GM19099 (cell line): ENCODE data around the gene POU2F1.
A peak's percentile ranks its signal among the peaks of the same experiment; 100 is the strongest.

Experiments used
- POLR2A ChIP-seq: IDR thresholded peaks from 3 replicates; pipeline ENCODE4 v1.6.1; 2011; ENCODE audit warnings: low read depth; ENCODE audit not compliant: insufficient read length; ENCODE audit errors: extremely low read depth

The POU2F1 gene

GRCh38 chr1:167220537-167221125, at the start of gene POU2F1:
Gene POU2F1, plus strand, starts transcription at chr1:167220886. Its CDS starts 12 bp downstream, at chr1:167220898.
- TF ChIP-seq POLR2A = peak; percentile 62

GRCh38 chr1:167171286-167171929, 49.3 kb upstream of the POU2F1 start:
- TF ChIP-seq POLR2A = no peak

- no peak for TF ChIP-seq POLR2A
These were observed 47.0 kb upstream of the POU2F1 start for GRCh38 chr1:167173516-167174184.

DNA sequence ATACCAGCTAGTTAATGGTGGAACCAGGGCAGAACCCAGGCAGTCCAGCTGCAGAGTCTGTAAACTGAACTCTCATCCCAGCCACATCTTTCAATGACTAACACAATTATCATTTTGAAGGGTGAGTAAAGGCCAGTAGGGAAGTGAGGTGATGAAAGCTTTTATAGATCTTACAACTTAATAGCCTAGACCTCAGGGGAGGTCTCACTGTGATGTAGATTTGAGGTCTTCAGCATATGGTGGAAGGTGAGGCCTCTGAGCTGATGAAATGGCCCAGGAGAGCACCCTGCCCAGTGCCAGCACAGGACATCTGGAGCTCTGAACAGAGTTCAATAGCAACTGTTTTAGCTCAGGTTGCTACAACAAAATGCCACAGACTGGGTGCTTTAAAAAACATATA, 44.8 kb upstream of the POU2F1 start:
- TF ChIP-seq POLR2A = no peak

DNA sequence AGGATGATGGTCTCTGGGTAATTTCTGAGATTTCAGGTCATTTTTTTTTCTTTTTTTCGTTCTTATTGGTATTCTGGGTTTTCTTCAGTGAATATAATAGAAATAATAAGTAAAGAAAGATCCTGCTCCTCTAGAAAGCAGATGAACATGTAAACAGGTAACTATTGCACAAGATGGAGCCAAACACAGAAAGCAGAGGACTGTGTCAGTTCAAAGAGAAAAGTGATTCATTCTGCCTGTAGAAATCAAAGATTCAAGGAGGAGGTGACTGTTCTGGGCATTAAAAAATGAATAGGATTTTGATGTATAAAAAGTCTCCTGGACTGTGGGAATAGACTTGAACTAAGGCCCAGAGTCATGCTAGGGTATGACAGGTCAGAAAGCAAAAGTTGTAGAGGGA, 41.9 kb upstream of the POU2F1 start:
- no peak for TF ChIP-seq POLR2A

DNA sequence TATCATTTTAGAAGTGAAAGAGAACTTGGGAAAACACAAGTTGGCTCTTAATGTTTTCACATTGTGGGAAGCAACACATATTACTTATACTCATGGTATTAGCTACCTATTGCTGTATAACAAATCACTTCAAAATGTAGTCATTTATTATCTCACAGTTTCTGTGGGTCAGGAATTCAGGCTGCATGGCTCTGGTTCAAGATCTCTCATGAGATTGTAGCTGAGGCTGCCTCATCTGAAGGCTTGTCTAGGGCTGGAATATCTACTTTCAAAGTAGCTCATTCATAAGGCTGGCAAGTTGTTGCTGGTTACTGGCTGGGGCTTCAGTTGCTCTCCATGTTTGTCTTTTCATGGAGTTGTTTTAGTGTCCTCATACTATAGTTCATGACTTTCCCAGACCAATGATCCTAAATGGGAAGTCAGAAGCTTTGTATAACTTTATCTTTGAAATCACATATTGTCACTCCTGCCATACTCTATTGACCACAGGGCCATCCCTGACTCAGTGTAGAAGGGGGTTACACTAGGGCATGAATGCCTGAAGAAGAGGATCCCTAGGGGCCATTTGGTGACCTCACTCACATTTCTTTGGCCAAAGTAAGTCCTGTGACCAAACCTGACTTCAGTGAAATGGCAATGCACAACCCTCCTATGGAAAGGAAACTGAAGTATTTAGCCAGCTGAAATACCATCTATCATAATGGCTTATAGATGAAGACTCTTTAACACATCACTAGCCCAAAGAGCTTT, 37.9 kb upstream of the POU2F1 start:
- TF ChIP-seq POLR2A = no peak

DNA sequence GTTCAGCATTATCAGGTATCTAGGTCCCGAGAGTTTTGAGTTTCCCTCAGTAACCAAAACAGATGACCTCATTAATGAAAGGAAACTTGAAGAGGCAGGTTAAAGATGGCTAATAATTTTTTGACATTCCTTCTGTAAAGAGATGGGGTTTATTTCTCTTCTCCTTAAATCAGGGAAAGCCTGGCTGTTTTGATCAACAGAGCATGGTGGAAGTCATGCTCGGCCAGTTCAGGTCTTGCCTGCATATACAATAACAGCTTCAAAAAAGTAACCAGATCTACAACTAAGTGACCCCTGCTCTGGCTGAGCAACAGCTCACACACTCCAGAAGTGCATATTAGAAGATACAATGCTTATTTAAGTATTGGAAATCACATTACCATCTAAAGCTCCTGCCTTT, 36.6 kb upstream of the POU2F1 start:
- no peak for TF ChIP-seq POLR2A

GRCh38 chr1:167185062-167185461, 35.6 kb upstream of the POU2F1 start:
- no peak for TF ChIP-seq POLR2A

GRCh38 chr1:167185974-167186657, 34.6 kb upstream of the POU2F1 start:
- no peak for TF ChIP-seq POLR2A

- no peak for TF ChIP-seq POLR2A
These were observed 33.9 kb upstream of the POU2F1 start for GRCh38 chr1:167186771-167187170.

DNA sequence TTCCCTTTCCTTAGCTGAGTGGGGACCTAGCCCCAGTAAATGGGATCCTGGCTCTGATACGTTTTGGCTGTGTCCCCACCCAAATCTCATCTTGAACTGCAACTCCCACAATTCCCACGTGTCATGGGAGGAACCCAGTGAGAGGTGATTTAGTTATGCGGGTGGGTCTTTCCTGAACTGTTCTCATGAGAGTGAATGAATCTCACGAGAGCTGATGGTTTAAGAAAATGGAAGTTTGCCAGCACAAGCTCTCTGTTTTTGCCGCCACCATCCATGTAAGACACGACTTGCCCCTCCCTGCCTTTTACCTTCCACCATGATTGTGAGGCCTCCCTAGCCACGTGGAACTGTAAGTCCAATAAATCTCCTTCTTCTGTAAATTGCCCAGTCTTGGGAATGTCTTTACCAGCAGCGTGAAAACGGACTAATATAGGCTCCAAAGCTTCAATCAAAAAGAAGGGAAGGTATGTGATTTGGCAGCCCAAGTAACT, 29.9 kb upstream of the POU2F1 start:
- TF ChIP-seq POLR2A = no peak

DNA sequence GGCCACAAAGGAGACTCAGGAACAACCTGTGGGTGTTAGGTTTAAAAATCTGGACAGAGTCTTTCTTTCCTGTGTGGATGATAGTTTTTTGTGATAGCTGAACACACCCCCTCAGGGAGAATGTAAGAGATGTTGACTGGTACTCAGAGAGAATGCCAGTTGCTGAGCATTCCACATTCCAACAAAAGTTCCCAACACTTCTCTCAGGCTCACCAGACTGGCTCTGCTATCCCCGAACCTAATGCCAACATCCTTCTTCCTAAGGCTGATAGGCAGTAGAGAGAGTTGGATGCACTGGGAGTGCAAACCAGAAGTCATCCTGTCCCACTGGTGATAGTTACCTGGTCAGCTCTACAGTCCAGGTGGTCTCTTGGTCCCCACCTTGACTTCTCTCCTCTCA, 28.7 kb upstream of the POU2F1 start:
- TF ChIP-seq POLR2A = no peak

- TF ChIP-seq POLR2A = no peak
These were observed 26.5 kb upstream of the POU2F1 start for GRCh38 chr1:167194182-167194581.

- TF ChIP-seq POLR2A = no peak
These were observed 24.5 kb upstream of the POU2F1 start for GRCh38 chr1:167196166-167196565.

GRCh38 chr1:167197236-167197635, 23.4 kb upstream of the POU2F1 start:
- TF ChIP-seq POLR2A = no peak
